Bone marrow (tissue), 2 donors: ENCODE data around the gene SPOCK3.
"Not testable (repeated sequence)": the region's sequence is repeated elsewhere in the genome, so short reads cannot be mapped to it uniquely, and the experiment has no call there.

Experiments
- DNase-seq, 2 donors: peaks; one replicate each; lab custom pipeline; 2025; lab: John Stamatoyannopoulos, UW

The SPOCK3 gene

DNA sequence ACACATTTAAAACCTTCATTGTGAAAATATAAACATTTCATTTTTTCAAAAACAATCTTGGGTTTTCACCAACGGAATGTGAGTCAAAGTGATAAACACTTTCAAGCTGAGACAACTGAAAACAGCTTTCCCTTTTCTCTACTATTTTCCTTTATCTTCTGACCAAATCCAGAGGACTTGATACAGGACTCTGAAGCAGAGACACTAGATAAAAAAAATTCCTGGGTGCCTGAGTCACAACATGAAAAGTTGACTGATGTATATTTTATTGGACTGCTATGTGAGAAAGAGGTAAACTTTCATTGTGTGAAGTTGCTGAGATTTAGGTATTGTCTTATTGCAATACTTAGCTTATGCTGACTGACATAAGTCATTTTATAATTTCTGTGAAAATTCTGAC is 411.2 kb downstream of the SPOCK3 start:
- DNase-seq: no peak

DNA sequence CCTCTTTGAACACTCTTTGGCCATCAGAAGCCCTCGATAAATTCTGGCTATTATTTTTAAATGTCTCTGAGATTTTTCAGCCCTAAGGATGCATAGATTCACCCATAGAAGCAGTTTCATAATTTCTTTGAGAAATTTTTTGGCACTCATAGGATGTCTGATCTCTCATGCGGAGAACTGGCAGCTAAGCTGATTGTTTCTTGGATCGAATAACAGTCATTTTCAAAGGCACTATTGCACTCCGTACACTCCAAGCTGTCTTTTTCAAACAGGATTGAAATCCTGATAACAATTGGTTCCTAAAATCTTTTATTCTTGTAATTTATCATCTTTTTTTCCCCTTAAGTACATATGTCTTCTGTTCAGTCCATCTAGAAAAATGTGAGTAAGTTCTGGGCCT is 411.9 kb downstream of the SPOCK3 start:
- no peak for DNase-seq

DNA sequence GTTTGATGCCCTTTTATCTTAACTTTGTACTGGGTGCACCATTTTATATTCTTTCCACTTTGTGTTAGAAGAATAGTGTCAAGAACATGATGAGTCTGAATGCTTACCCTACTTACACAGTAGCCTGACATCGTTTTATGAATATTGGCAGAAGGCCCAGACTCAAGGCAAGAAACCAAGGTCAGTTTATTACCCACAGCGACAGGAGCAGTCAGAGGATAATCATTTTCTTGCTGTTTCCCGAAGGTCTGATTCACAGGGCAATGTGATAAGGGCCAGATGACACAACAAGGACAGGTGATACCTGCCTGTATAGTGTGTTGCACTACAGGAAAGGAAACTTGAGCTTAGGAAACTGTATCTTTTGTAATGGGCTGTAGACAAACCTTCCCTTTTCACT is 417.4 kb downstream of the SPOCK3 start:
- no peak for DNase-seq

DNA sequence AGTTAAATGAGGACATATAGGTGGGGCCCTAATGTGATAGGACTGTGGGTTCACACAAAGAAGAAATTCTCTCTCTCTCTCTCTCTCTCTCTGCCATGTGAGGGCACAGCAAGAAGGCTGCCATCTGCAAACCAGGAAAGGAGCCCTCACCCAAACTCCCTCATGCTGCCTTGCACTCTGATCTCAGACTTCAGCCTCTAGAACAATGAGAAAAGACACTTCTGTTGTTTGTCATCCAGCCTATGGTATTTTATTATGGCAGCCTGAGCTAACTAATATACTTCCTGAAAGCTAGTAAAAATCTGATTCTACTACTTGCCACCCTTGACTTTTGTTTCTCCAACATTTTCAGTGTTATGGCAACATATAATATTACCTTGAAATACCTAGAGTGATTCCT is 425.9 kb downstream of the SPOCK3 start:
- DNase-seq: no peak

DNA sequence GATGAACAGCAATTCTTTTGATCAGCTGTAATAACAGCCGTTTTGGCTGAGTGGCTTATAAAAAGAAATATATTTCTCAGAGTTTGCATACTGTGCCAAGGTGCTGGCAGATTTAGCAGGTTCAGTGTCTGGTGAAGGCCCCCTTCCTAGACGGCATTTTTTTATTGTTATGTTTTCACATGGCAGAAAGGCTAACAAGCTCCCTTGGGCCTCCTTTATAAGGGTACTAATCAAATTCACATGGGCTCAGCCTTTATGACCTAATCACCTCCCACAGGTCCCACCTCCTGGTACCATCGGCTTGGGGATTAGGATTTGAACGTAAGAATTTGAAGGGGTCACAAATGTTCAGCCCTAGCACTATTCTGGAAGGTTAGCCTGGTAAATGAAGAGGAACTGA is 431.9 kb downstream of the SPOCK3 start:
- DNase-seq: no peak

DNA sequence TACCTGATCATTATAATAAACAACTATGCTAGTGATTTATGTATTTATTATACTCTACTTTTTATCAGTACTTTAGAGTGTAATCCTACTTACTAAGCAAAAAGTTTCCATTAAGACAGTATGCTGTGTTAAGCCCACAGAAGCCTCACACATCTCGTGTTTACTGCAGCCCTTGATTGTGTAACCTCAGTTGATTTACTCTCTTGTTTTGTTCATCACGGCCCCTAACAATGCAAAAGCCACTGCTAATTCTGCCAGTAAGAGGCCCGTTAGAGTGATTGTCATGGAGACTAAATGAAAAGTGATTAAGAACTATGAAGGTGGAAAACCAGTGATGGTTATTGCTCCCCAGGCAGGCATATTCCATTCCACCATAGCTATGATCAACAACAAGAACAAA is 436.2 kb downstream of the SPOCK3 start:
- DNase-seq: no peak

DNA sequence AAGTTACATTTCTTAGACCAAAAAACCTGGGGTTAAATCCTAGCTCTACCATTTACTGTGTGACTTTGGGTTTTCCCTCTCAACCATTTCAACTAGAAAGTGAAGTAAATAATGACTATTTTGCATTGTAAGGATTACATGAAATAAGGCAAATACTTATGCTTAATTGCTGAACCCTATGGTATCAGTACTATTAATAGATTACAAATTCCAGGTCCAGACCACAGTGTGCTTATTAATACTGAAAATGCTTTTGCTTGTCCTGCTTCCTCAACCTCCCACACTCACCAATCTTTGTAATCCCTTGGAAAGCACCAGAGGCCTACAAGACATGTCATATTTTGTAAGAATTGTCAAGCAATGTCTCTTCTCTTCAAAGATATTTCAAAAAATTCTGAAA is 456.5 kb downstream of the SPOCK3 start:
- no peak for DNase-seq

DNA sequence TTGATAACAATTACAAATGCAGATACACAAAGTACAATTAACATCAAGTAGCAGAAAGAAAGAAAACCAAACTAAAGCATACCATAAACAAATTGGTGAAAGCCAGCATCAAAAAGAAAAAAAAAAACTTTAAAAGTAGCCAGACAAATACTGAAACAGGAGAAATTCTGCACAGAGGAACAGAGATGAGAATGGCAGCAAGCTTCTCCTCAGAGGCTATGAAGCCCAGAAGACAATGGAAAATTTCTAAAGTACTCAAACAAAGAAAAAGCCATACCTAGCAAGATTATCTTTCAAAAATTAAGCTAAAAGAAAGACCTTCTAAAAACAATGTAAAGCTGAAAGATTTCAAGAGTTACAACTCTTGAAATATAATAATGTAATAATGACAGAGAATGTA is 471.3 kb downstream of the SPOCK3 start:
- DNase-seq: no peak

DNA sequence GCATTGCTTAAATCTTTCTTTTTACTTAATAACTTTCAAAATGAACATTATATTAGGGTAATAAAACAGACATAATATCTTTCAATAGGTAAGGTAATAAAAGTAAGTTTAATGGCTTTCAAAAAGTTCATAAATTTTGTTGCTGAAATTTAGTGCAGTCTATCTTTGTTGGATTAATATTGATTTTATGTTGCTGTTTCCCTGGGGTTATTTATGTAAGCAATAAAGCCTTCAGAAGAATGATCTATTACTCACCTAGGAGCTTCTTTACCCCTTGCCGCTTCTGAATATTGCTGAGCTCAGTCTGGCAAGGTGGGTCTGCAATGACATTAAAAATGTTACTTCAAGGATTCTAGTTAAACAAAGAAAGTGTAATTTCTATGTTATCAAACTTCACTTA is 492.6 kb downstream of the SPOCK3 start:
- DNase-seq: no peak

DNA sequence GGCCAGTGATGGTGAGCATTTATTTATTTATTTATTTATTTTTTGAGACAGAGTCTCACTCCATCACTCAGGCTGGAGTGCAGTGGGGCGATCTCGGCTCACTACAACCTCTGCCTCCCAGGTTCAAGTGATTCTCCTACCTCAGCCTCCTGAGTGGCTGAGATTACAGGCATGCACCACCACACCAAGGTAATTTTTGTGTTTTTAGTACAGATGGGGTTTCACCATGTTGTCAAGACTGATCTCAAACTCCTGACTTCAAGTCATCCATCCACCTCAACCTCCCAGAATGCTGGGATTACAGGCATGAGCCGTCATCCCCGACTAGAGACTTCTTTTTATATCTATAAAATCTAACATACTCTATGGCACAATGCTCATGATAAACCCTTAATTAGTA is 495.1 kb downstream of the SPOCK3 start:
- not testable (repeated sequence) for DNase-seq

DNA sequence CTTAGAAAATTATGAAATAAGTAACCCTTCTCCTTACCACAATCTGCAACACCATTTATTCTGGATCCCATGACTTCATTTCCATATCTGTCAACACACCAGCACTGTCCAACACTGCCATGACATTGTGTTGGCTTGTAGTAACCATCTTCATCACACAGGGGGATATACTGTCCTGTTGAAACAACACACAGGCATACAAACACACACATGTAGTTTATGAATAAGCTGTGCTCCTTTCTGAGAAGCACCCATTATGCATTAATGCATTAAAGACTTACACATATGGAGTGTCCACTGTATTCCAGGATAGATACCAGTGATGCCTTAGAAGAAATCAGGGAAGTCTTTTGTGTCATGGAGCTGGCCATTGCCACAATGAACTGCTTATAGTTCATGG is 496.9 kb downstream of the SPOCK3 start:
- no peak for DNase-seq

DNA sequence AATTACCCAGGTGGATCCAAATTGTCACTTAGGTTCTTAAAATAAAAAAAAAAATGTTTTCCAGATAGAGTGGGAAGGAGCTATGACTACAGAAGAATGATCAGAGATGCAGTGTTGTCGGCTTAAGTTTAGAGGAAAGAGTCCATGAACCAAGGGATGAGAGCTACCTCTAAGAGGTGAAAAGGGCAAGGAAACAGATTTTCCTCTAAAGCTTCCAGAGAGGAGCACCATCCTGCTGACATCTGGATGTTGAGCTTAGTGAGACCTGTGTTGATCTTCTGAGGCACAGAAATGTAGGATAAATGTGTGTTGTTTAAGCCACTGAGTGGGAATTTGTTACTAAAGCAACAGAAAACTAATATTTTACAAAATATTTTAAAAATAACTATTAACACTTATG is 498.7 kb downstream of the SPOCK3 start:
- no peak for DNase-seq

DNA sequence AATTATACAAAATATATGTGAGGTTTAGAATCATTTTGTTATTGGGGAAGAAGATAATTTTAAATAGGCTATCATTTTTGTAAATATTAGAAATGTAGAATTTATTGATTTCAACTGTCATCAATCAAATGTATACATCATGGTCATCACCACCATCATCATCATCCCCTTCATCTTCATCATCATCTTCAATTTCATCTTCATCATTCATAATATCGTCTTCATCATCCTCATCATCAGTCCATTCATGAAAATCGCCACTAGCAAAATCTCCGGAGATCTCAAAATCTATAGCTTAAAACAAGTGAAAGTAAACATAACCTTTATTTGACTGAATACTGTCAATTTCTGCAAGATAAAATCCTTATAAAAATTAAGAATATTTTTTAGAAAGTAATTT is 499.5 kb downstream of the SPOCK3 start:
- no peak for DNase-seq

DNA sequence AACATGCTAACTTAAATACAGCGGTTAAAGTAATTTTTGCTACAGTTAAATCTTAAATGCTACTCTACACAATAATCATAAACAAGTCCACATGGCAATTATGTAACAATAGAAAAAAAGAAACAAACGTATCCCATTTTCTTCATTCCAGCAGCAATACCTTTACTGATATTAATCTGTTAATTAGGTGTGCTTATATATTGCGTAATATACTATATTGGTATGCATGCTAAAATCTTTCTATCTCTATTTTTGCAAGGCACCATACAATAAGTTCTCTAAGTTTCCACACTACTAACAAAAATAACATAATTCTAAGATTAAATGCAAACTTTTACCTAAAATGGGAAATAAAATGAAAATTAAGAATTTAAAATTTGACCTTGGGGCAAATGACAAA is 500.6 kb downstream of the SPOCK3 start:
- no peak for DNase-seq

DNA sequence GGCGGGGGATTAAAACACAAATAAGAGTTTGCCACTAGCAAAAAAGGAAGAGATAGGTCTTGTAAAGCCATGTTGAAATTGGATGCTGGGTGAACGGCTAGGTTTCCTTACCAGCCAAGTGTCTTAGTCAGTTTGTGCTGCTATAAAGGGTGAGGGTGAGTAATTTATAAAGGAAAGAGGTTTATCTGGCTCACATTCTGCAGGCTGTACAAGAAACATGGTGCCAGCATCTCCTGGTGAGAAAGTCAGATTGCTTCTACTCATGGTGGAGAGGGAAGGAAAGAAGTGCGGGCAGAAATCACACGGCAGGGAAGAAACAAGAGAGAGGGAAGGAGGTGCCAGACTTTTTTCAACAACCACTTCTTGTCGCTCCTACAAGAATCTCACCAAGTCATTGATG is 507.5 kb downstream of the SPOCK3 start:
- no peak for DNase-seq

DNA sequence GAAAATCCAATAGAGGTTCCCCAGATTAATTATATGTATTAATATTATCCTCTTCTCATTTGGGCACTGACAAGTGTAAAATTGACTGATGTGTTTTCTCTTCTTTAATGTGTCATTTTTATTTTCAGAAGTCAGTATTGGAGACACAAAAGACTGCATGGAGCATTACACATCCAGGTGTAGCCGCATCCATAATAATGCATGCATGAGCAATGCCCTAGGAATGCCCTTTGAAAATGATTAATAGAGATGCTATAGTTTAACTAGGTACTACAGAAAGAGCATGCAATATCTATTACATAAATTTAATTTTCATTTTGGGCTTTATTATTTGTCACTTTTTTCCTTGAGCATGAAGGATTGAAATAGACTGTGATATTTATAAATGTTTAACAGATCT is 509.9 kb downstream of the SPOCK3 start:
- no peak for DNase-seq

DNA sequence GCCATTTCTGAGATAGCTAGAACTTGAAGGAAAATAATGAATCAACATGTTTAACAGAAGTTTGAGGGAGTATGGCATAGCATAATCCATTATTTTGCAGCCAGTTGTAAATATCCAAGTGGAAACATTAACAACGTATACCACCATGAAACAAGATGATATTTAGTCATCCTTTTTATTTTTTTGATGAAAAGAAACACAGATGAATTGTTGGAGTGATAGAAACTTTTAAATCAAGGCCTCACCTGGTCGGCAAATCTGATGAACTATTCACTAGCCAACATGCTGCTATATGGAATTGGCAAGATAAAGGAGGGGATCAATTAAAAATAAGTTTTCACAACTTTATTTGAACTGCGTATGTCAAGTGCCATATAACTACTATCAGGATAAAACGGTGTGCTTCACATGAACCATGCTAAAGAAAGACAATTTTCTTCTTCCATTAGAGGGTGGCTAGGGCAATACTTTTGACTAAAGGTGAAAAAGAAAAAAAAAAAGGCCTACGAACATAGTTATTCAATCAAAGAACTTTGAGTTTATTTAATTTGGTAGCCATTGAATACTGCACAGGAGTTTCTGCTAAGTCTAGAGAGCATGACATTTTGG is 510.7 kb downstream of the SPOCK3 start:
- DNase-seq: no peak

DNA sequence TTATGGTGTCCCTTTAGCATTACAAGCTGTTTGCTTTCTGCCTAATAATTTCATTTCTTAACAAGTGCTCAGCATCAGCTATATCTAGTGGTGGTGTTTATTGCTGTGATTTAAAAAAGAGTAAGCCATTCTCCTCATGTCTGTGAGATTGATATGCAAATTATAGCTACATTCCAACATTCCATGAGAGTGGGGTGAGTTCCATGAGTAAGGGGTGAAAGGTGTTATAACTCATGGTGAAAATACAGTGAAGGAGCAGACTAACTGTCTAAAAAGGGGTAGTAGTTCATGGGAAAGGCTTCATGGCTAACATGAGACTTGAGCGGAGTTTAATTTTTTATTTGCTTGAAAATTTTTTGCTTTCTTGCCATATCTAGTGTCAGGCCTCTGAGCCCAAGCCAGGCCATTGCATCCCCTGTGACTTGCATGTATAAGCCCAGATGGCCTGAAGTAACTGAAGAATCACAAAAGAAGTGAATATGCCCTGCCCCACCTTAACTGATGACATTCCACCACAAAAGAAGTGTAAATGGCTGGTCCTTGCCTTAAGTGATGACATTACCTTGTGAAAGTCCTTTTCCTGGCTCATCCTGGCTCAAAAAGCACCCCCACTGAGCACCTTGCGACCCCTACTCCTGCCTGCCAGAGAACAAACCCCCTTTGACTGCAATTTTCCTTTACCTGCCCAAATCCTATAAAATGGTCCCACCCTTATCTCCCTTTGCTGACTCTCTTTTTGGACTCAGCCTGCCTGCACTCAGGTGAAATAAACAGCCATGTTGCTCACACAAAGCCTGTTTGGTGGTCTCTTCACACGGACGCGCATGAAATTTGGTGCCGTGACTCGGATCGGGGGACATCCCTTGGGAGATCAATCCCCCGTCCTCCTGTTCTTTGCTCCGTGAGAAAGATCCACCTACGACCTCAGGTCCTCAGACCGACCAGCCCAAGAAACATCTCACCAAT is 518.3 kb downstream of the SPOCK3 start:
- not testable (repeated sequence) for DNase-seq

DNA sequence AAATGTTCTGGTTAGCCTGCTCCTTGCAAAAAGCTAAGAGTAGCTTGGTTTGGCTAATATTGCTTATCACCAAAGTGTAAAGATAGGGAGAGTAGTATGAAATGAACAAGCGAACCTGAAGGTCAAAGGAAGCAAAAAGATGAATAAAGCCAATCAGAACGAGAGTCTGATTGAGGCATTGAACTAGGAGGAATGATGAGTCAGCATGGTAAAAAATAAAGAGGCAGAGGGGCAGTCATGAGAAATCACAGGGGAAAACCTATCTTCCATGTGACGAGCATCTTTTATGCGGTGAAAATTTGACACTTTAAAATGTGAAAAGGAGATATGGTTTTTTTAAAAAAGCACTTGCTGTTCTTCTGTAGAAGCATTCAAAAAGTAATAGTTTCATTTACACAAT is 533.7 kb downstream of the SPOCK3 start:
- DNase-seq: no peak

DNA sequence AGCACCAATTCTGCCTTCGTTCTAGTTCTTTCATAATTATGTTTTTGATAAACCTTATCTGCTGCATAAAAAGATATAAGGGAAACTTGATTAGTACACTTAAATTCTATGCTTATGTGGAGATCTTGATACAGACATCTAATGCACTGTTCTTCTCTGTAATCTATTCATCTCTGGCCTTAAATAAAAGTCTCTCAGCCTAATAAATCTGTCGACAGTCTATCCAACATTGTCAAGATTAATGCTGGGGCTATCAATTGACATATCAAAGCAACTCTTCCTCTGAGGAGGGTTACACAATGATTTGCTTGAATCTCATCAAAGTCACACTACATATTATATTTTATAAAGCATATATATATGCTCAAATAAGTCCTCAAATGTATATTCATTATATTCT is 545.5 kb downstream of the SPOCK3 start:
- DNase-seq: no peak

DNA sequence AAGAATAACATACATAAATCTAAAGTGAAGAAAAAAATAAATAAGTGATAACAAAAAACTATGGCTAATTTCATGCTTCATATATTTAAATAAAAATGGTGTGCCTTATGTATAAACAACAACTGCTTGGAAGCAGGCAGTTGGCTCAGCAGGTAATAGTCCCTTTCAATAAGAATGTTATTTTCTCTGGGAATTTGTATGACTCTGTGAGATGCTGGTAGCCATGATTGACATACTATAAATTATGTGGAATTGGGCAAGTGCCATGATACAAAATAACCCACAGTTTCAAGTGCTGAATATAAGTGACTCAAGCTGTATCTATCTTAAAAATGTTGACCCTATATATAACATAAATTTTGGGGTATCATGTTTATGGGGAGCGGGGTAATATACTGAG is 546.5 kb downstream of the SPOCK3 start:
- no peak for DNase-seq
